ENCODE measurements around the gene WDR20. TPM values are rescaled to one million over a fixed set of nuclear protein-coding genes. Genes with fewer than 3 reads are reported as not detected.
"Not testable (repeated sequence)": the region's sequence is repeated elsewhere in the genome, so short reads cannot be mapped to it uniquely, and the experiment has no call there.

Gene WDR20
- total RNA-seq, 1 donor from 2014 or later = 28.5 TPM

DNA sequence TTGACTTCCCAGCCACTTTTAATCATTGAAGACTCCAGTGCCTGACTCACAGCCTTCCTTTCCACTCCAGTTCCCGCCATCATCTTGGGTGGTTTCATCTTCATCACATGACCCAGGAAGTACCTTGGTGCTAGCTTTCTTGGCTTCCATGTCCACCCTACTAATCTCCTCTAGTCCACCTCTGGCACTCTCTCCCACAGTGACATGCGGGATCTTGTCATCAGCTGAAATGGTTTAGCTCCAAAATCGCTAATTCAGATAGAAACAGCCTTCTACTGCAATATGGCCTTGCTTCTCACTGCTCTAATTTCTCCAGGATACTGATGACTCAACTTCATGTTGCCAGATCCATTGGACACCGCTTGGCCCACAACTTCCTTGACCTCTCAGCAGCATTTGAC, 24.5 kb downstream of the WDR20 start:
- Mint-ChIP-seq H3K27ac (ENCODE audit: unreplicated experiment) (no peak overlapping the region), H3K27me3 (ENCODE audit: unreplicated experiment) (no peaks in the 10 kb centered on the region), H3K36me3 (ENCODE audit: low read depth, unreplicated experiment) (peaks cover 9% of the 10 kb centered on the region), H3K4me1 (ENCODE audit: unreplicated experiment) (peaks cover 2% of the 10 kb centered on the region), H3K4me3 (ENCODE audit: unreplicated experiment) (no peak overlapping the region), H3K9me3 (ENCODE audit: unreplicated experiment) (no peaks in the 10 kb centered on the region)
- TF ChIP-seq, protein P1, sequence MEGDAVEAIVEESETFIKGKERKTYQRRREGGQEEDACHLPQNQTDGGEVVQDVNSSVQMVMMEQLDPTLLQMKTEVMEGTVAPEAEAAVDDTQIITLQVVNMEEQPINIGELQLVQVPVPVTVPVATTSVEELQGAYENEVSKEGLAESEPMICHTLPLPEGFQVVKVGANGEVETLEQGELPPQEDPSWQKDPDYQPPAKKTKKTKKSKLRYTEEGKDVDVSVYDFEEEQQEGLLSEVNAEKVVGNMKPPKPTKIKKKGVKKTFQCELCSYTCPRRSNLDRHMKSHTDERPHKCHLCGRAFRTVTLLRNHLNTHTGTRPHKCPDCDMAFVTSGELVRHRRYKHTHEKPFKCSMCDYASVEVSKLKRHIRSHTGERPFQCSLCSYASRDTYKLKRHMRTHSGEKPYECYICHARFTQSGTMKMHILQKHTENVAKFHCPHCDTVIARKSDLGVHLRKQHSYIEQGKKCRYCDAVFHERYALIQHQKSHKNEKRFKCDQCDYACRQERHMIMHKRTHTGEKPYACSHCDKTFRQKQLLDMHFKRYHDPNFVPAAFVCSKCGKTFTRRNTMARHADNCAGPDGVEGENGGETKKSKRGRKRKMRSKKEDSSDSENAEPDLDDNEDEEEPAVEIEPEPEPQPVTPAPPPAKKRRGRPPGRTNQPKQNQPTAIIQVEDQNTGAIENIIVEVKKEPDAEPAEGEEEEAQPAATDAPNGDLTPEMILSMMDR (IDR thresholded peaks at IDR 0.05; ENCODE audit: unreplicated experiment) = no peak
- no peak for DNase-seq (ENCODE audit: low spot score)

DNA sequence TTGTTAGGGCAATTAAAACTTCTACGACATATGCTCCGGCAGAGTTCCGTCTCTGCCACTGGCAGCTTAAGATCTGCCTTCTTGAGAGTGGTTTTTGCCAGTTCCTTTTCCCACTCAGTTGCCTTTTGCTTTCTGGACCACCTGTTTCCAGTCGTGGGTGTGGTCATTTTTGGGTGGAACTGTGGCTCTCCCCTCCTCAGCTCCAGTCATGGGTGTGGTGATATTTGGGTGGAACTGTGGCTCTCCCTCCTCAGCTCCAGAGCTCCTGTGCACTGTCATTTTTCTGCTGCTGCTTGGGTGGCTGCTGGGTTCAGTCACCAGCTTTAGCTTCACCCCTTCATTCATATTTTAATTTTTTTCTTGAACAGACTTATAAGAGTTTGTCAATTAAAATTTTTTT, 25.3 kb downstream of the WDR20 start:
- no peaks in the 10 kb centered on the region for H3K9me3 Mint-ChIP-seq (ENCODE audit: unreplicated experiment)
- H3K27me3 Mint-ChIP-seq (ENCODE audit: unreplicated experiment) = no peaks in the 10 kb centered on the region
- DNase-seq (ENCODE audit: low spot score) = no peak

DNA sequence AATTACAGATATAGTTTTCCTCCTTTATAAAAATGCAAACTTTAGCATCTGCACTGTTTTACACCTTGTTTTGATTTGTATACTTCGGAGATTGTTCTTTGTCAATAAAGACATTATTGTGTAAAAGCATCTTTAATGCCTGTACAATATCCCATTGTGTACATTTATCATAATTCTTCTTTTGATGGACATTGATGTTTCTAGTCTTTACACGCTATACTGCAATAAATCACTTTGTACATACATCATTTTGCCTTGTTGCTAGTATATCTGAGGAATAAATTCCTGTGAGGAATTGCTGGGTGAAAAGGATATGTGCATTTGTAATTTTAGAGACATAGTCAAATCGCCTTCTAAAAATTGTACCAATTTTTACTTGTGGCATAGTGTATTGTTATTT, 30.4 kb downstream of the WDR20 start:
- no peak overlapping the region for H3K4me3 Mint-ChIP-seq (ENCODE audit: unreplicated experiment)

More for the DNA sequence above, 25.3 kb downstream of the WDR20 start:
- peaks cover 9% of the 10 kb centered on the region for H3K36me3 Mint-ChIP-seq (ENCODE audit: low read depth, unreplicated experiment)
- TF ChIP-seq, protein P1 (IDR thresholded peaks at IDR 0.05; ENCODE audit: unreplicated experiment) = no peak
- H3K27ac Mint-ChIP-seq (ENCODE audit: unreplicated experiment) = no peak overlapping the region
- no peak overlapping the region for H3K4me3 Mint-ChIP-seq (ENCODE audit: unreplicated experiment)
- peaks cover 3% of the 10 kb centered on the region for H3K4me1 Mint-ChIP-seq (ENCODE audit: unreplicated experiment)

DNA sequence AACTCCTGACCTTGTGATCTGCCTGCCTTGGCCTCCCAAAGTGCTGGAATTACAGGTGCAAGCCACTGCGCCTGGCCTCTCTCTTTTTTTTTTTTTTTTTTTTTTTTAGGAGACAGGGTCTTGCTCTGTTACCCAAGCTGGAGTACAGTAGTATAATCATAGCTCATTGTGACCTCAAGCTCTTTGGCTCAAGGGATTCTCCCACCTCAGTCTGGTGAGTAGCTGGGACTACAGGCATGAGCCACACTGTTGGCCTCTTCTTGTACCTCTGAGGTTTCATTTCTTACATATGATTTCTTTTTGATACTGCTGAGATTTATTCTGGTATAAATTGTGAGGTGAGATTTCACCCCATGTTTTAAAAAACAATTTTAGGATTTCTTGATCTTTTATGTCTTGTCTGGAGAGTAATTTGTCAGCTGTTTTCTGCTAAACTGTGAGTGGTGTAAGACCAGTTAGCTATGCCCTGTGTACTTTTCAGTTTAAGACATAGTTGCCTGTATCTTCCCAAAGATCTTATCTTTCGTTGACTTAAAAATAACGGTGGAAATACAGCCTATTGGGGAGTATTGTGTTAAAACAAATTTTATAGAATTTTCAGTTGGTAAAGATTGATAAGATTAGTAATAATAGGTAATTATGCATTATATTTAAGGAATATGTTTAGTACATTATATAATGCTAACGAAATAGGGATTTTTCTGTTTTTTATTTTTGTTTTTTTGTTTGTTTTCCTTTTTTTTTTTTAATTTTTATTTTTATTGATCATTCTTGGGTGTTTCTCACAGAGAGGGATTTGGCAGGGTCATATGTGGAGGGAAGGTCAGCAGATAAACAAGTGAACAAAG, 31.7 kb downstream of the WDR20 start:
- no peaks in the 10 kb centered on the region for H3K27me3 Mint-ChIP-seq (ENCODE audit: unreplicated experiment)
- H3K4me3 Mint-ChIP-seq (ENCODE audit: unreplicated experiment) = no peak overlapping the region
- no peaks in the 10 kb centered on the region for H3K9me3 Mint-ChIP-seq (ENCODE audit: unreplicated experiment)
- DNase-seq (ENCODE audit: low spot score) = no peak
- no peak overlapping the region for H3K27ac Mint-ChIP-seq (ENCODE audit: unreplicated experiment)
- H3K4me1 Mint-ChIP-seq (ENCODE audit: unreplicated experiment) = peaks cover 3% of the 10 kb centered on the region
- TF ChIP-seq, protein P1 (IDR thresholded peaks at IDR 0.05; ENCODE audit: unreplicated experiment) = no peak
- no peaks in the 10 kb centered on the region for H3K36me3 Mint-ChIP-seq (ENCODE audit: low read depth, unreplicated experiment)

More for the DNA sequence above, 30.4 kb downstream of the WDR20 start:
- no peak for DNase-seq (ENCODE audit: low spot score)
- no peaks in the 10 kb centered on the region for H3K27me3 Mint-ChIP-seq (ENCODE audit: unreplicated experiment)
- TF ChIP-seq, protein P1 (IDR thresholded peaks at IDR 0.05; ENCODE audit: unreplicated experiment) = no peak
- no peaks in the 10 kb centered on the region for H3K9me3 Mint-ChIP-seq (ENCODE audit: unreplicated experiment)
- peaks cover 3% of the 10 kb centered on the region for H3K4me1 Mint-ChIP-seq (ENCODE audit: unreplicated experiment)
- no peak overlapping the region for H3K27ac Mint-ChIP-seq (ENCODE audit: unreplicated experiment)
- no peaks in the 10 kb centered on the region for H3K36me3 Mint-ChIP-seq (ENCODE audit: low read depth, unreplicated experiment)

DNA sequence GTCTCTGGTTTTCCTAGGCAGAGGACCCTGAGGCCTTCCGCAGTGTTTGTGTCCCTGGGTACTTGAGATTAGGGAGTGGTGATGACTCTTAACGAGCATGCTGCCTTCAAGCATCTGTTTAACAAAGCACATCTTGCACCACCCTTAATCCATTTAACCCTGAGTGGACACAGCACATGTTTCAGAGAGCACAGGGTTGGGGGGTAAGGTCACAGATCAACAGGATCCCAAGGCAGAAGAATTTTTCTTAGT, 32.2 kb downstream of the WDR20 start:
- H3K27me3 Mint-ChIP-seq (ENCODE audit: unreplicated experiment); H3K27ac Mint-ChIP-seq (ENCODE audit: unreplicated experiment); DNase-seq (ENCODE audit: low spot score); H3K36me3 Mint-ChIP-seq (ENCODE audit: low read depth, unreplicated experiment); H3K9me3 Mint-ChIP-seq (ENCODE audit: unreplicated experiment); H3K4me3 Mint-ChIP-seq (ENCODE audit: unreplicated experiment); H3K4me1 Mint-ChIP-seq (ENCODE audit: unreplicated experiment): not testable (repeated sequence)

DNA sequence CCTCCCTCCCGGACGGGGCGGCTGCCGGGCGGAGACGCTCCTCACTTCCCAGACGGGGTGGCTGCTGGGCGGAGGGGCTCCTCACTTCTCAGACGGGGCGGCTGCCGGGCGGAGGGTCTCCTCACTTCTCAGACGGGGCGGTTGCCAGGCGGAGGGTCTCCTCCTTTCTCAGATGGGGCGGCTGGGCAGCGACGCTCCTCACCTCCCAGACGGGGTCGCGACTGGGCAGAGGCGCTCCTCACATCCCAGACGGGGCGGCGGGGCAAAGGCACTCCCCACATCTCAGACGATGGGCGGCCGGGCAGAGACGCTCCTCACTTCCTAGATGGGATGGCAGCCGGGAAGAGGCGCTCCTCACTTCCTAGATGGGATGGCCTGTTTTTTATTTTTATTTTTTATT, 33.0 kb downstream of the WDR20 start:
- H3K4me1 Mint-ChIP-seq (ENCODE audit: unreplicated experiment); DNase-seq (ENCODE audit: low spot score); H3K4me3 Mint-ChIP-seq (ENCODE audit: unreplicated experiment); H3K36me3 Mint-ChIP-seq (ENCODE audit: low read depth, unreplicated experiment); H3K27me3 Mint-ChIP-seq (ENCODE audit: unreplicated experiment); H3K9me3 Mint-ChIP-seq (ENCODE audit: unreplicated experiment); H3K27ac Mint-ChIP-seq (ENCODE audit: unreplicated experiment): not testable (repeated sequence)

All from endothelial cell (in vitro differentiated cells).